Smooth muscle cell (in vitro differentiated cells): ENCODE measurements around the gene S100A14. TPM values are rescaled to one million over a fixed set of nuclear protein-coding genes. Genes with fewer than 3 reads are reported as not detected.

Source experiments
- DNase-seq: peaks from one replicate; lab custom pipeline; 2025; ENCODE audit not compliant: unreplicated experiment; lab: John Stamatoyannopoulos, UW
- H2AFZ ChIP-seq: fragments of 200-600 bp; sonication (generic); 2 replicates; pipeline ENCODE4 v1.6.0; 2016; ENCODE audit warnings: antibody characterized with exemption, low read depth, mild to moderate bottlenecking
- H3F3A ChIP-seq: fragments of 200-600 bp; sonication (generic); 2 replicates; pipeline ENCODE4 v1.6.0; 2017; ENCODE audit warnings: antibody characterized with exemption, low read depth
- H3K27ac ChIP-seq: fragments of 200-600 bp; sonication (generic); 2 replicates; pipeline ENCODE4 v1.5.1; 2016; ENCODE audit warnings: low read depth, mild to moderate bottlenecking
- H3K27me3 ChIP-seq: fragments of 200-600 bp; sonication (generic); 2 replicates; pipeline ENCODE4 v1.6.1; 2016; ENCODE audit warnings: low read depth, mild to moderate bottlenecking
- H3K36me3 ChIP-seq: fragments of 200-600 bp; sonication (generic); 2 replicates; pipeline ENCODE4 v1.5.1; 2016; ENCODE audit warnings: low read depth
- H3K4me1 ChIP-seq: fragments of 200-600 bp; sonication (generic); 2 replicates; pipeline ENCODE4 v1.5.1; 2016; ENCODE audit warnings: low read depth
- H3K4me2 ChIP-seq: fragments of 200-600 bp; sonication (generic); 2 replicates; pipeline ENCODE4 v1.6.0; 2016; ENCODE audit warnings: mild to moderate bottlenecking
- H3K4me3 ChIP-seq: fragments of 200-600 bp; sonication (generic); 2 replicates; pipeline ENCODE4 v1.5.1; 2016; ENCODE audit warnings: mild to moderate bottlenecking
- H3K79me2 ChIP-seq: fragments of 200-600 bp; sonication (generic); 2 replicates; pipeline ENCODE4 v1.6.0; 2016; ENCODE audit warnings: low read depth, mild to moderate bottlenecking
- H3K9ac ChIP-seq: fragments of 200-600 bp; sonication (generic); 2 replicates; pipeline ENCODE4 v1.6.0; 2016; ENCODE audit warnings: low read depth
- H3K9me3 ChIP-seq: fragments of 200-600 bp; sonication (generic); replicated peaks from 2 replicates; pipeline ENCODE4 v1.5.1; 2016; ENCODE audit warnings: low read depth
- H4K20me1 ChIP-seq: fragments of 200-600 bp; sonication (generic); 2 replicates; pipeline ENCODE4 v1.6.0; 2016; ENCODE audit warnings: low read depth
- CTCF ChIP-seq: fragments of 200-600 bp; sonication (generic); IDR thresholded peaks from 2 replicates; pipeline ENCODE4 v1.5.1; 2017; ENCODE audit warnings: borderline replicate concordance, mild to moderate bottlenecking, antibody characterized with exemption; ENCODE audit not compliant: insufficient read depth, poor library complexity, severe bottlenecking
- WGBS: methylation state at CpG from one replicate; pipeline ENCODE4 v1.1.7; 2016; ENCODE audit warnings: low lambda C conversion rate; 5-methylcytosine and 5-hydroxymethylcytosine counted together
- polyA plus RNA-seq: library from polyadenylated mRNA; unstranded; fragments of >200 nt; fragmentation: Nextera tagmentation; extraction: Ambion mirVana; gene quantifications from 2 replicates; pipeline ENCODE4 v1.2.1, GENCODE V29; 2016
- total RNA-seq: library from RNA; depleted of rRNA; stranded (reverse); fragments of >200 nt; gene quantifications from 2 replicates; pipeline ENCODE4 v1.2.3, GENCODE V29; 2014

S100A14 gene
- total and polyA plus RNA-seq, 2 experiments from 2014 or later, result 11.0 to 25.1 TPM

DNA sequence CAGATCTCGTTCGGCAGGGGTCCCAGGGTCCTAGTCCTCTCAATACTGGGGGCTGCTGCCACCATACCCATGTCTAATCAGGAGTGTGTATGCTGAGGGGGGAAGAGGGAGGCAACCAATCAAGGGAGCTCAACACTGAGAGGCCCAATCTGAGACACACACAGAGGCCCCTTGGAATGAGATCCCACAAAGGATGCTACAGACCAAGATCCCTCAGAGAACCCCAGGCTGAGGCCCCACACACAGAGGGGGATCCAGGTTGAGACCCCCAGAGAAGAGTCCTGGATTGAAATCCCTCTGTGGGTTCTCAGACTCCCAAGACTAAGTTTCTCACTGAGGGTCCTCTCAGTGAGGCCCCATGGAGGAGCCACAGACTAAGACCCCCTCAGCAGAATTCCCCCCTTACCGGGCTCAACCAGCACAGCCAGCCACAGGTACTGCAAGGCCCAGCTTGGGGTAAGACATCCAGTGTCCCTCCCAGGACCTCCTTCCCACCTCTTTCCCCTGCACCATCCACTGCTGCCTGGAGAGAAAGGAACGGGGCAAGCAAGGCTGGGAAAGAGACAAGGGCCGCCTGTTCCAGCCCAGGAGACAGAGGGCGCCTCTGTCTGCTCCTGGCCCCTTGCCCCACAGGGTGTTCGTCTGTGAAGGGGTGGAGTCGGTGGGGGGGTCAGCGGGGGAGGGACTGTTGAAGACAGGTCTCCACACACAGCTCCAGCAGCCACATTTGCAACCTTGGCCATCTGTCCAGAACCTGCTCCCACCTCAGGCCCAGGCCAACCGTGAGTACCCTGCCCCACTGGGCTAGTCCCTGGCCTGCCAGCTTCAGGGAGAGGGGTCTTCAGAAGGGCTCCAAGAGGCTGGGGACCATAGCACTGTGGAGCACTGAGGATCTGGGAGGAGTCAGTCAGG lies 11.8 kb upstream of the S100A14 start, which contains the start of gene S100A1:
TSS of gene S100A1 (plus strand) at position 720 of the 912 bp plus-strand sequence. CDS start 2,088 bp downstream, outside the sequence.
- H3K4me2 ChIP-seq, result peak within 1 kb of the TSS; percentile 91
- peak within 1 kb of the TSS; percentile 93 for H3K27ac ChIP-seq
- H3K27me3 ChIP-seq, result no peaks in the 10 kb centered on the region
- H3K79me2 ChIP-seq, result peaks cover 6% of the 10 kb centered on the region
- peaks cover 4% of the 10 kb centered on the region for H3K36me3 ChIP-seq
- peak within 1 kb of the TSS; percentile 65 for H3K4me3 ChIP-seq
- no peaks in the 10 kb centered on the region for H3K9me3 ChIP-seq
- H3F3A ChIP-seq, result no peaks in the 10 kb centered on the region
- H3K4me1 ChIP-seq, result peaks cover 17% of the 10 kb centered on the region
- peak within 1 kb of the TSS; percentile 85 for H3K9ac ChIP-seq
- DNase-seq, result no peak
- no peak for TF ChIP-seq CTCF
- H2AFZ ChIP-seq, result no peak within 1 kb of the TSS
- WGBS, result 77% methylated on average over 10 of the region's 10 CpGs
- H4K20me1 ChIP-seq, result no peaks in the 10 kb centered on the region

DNA sequence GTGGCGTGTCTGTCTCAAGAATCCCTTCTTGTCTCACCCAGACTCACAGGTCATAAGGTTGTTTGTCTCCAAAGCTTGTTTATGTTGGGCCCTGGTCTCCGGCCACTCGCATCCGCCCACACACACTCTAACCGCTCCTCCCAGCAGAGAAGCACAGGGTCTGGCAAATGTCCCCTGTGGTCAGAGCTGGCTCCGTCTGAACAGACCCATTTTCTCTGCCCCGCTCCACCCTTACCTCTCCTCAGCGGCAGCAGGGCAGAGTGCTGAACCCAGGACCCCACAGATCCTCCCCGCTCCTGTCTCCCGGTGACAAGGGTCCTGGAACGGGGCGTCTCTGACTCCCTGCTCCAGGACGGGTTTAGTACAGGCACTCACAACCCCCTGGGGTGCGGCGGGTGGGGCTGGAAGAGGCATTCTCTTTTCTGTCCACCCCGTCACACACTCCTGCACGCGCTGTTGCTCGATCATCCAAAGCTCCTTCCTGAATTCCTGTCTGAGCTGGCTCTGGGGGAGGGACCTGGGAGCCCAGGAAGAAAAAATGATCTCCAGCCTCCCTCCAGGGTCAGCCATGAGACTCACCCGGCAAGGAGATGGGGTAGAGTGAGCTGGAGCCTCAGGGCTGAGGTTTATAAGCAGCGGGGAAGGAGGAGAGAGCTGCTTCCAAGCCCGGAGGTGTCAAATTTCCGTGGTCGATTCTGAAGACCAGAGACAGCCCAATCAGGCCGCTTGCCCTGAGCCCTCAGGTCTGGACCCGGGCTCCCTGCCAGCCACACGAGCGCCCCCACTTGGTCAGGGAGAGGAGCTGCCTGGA lies 11.0 kb upstream of the S100A14 start, which contains the start of gene S100A13:
TSS of gene S100A13 (minus strand) at position 602 of the 811 bp plus-strand sequence. CDS start 1,033 bp downstream, outside the sequence.
- WGBS, result 1% methylated on average over 27 of the region's 28 CpGs
- Histone ChIP-seq H3F3A (no peaks in the 10 kb centered on the region), H3K4me1 (peaks cover 17% of the 10 kb centered on the region), H3K36me3 (peaks cover 4% of the 10 kb centered on the region), H3K9ac (peak within 1 kb of the TSS; percentile 85), H3K4me3 (peak within 1 kb of the TSS; percentile 65), H2AFZ (no peak within 1 kb of the TSS), H3K79me2 (peaks cover 6% of the 10 kb centered on the region), H3K27me3 (no peaks in the 10 kb centered on the region), H3K27ac (peak within 1 kb of the TSS; percentile 93), H3K9me3 (no peaks in the 10 kb centered on the region), H3K4me2 (peak within 1 kb of the TSS; percentile 91), H4K20me1 (no peaks in the 10 kb centered on the region)
- DNase-seq, result peak; percentile 63
- TF ChIP-seq CTCF, result peak; percentile 73

DNA sequence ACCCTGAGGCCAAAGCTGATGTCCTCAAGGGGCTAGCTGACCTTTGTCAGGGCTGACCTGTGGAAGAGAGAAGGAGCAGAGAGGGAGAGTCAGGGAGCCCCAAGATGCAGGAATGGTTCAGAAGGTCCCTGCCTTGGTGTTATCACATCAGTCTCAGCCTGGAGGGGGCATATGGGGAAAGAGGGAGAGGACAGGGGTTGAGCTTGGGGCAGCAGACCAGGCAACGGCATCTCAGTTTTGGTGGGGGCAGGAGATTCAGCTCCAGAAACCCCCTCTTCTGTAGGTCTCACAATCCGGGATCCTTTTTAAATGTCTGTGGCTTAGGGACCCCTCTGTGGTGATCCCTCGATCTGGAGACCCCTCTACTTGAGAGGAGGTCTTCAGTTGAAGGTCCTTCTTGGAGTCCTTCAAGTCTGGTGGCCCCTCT lies 10.4 kb upstream of the S100A14 start:
- Histone ChIP-seq H3K4me3 (peak overlapping the region; percentile 65), H3K79me2 (peaks cover 6% of the 10 kb centered on the region), H3K9me3 (no peaks in the 10 kb centered on the region), H3K4me2 (peak overlapping the region; percentile 91), H3F3A (no peaks in the 10 kb centered on the region), H3K4me1 (peaks cover 17% of the 10 kb centered on the region), H3K27ac (peak overlapping the region; percentile 93), H3K9ac (peak overlapping the region; percentile 85), H3K36me3 (peaks cover 4% of the 10 kb centered on the region), H3K27me3 (no peaks in the 10 kb centered on the region), H2AFZ (no peak overlapping the region), H4K20me1 (no peaks in the 10 kb centered on the region)
- no peak for DNase-seq
- 51% methylated on average over 3 of the region's 3 CpGs for WGBS
- TF ChIP-seq CTCF, result no peak
